Gastroesophageal sphincter (tissue), 4 donors: ENCODE measurements around the gene C22orf15. TPM values are rescaled to one million over a fixed set of nuclear protein-coding genes. Genes with fewer than 3 reads are reported as not detected.
A peak's percentile ranks its signal among the peaks of the same experiment; 100 is the strongest.

Experiments used
- ATAC-seq: fragments of 150-250 bp; one replicate; pipeline ENCODE4 v1.9.1; 2016; ENCODE audit warnings: mild to moderate bottlenecking, moderate library complexity
- H3K27ac ChIP-seq, 4 donors: fragments of 200-600 bp; sonication (generic) in 3 of 4; 1 replicate in 3 of 4; 2 replicates in 1 of 4; pipeline ENCODE4 v1.5.1; 2016 to 2019
- H3K27me3 ChIP-seq: fragments of 200-600 bp; sonication (generic); one replicate; pipeline ENCODE4 v1.5.1; 2019
- H3K36me3 ChIP-seq, 2 donors: fragments of 200-600 bp; sonication (generic); one replicate each; pipeline ENCODE4 v1.5.1; 2019; ENCODE audit warnings: control low read depth in 1 of 2
- H3K4me1 ChIP-seq, 3 donors: fragments of 200-600 bp; sonication (generic); 1 replicate in 2 of 3; 2 replicates in 1 of 3; pipeline ENCODE4 v1.5.1; 2016 to 2019; ENCODE audit warnings: control low read depth in 2 of 3
- H3K4me3 ChIP-seq, 2 donors: fragments of 200-600 bp; sonication (generic); one replicate each; pipeline ENCODE4 v1.5.1; 2019; ENCODE audit warnings: mild to moderate bottlenecking in 1 of 2, moderate library complexity in 1 of 2
- H3K9me3 ChIP-seq, 3 donors: fragments of 200-600 bp; sonication (generic); one replicate each; pipeline ENCODE4 v1.5.1; 2017 to 2019; ENCODE audit warnings: control low read depth in 2 of 3
- EP300 ChIP-seq: sonication (generic); formaldehyde crosslinking; IDR thresholded peaks from one replicate; pipeline ENCODE4 v1.6.1; 2017; ENCODE audit warnings: antibody characterized with exemption, mild to moderate bottlenecking
- POLR2A ChIP-seq, 2 donors: fragments of 450-650 bp; IDR thresholded peaks; one replicate each; pipeline ENCODE4 v1.6.1; 2017; ENCODE audit warnings: antibody characterized with exemption in 2 of 2, mild to moderate bottlenecking in 2 of 2, moderate library complexity in 1 of 2
- POLR2AphosphoS5 ChIP-seq: sonication (generic); formaldehyde crosslinking; IDR thresholded peaks from one replicate; pipeline ENCODE4 v1.6.1; 2017; ENCODE audit warnings: antibody characterized with exemption
- WGBS, 2 donors: methylation state at CpG; one replicate each; pipeline ENCODE4 v1.1.5; 2018; ENCODE audit warnings: low coverage in 1 of 2; 5-methylcytosine and 5-hydroxymethylcytosine counted together
- total RNA-seq, 4 donors: library from RNA; depleted of rRNA; stranded (reverse); fragments of >200 nt; gene quantifications; one replicate each; pipeline ENCODE4 v1.1.0, GENCODE V29; 2016
- TF ChIP-seq, protein P1 (sequence below), 4 experiments: fragments of 200-600 bp in 2 of 4; fragments of 450-650 bp in 2 of 4; sonication (generic) in 1 of 4; IDR thresholded peaks; one replicate each; pipeline ENCODE4 v1.5.1; 2017 to 2019; ENCODE audit warnings: antibody characterized with exemption in 4 of 4, mild to moderate bottlenecking in 2 of 4, moderate library complexity in 2 of 4

The C22orf15 gene
- total RNA-seq, 4 donors from 2014 or later, result 0.54 to 0.81 TPM; not detected in 2

DNA sequence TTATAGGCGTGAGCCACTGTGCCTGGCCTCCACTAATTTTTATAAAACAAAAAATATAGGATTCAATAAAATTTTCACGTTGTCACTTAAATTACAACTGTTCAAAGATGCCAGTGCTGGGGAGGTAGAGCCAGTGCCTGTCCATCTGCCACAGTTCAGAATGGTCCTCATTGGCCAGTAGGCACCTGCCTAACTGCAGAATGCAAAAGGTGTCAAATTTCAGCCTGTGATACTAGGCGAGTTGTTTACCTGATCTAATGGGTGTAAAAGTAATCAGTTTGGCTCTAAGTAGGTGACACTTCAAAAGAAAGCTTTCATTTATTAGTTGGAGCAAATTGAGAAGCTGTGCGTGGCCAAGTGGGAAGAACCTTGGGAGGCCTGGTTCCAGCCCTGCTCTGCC lies 26.3 kb downstream of the C22orf15 start:
- Histone ChIP-seq H3K4me3 (no peak overlapping the region), H3K27me3 (no peaks in the 10 kb centered on the region), H3K4me1 (peaks cover 0 to 64% (median 11%) of the 10 kb centered on the region in 3 donors), H3K36me3 (peaks cover 0 to 29% of the 10 kb centered on the region in 2 donors), H3K27ac (peak overlapping the region in 2 of 4 donors; percentile 1 to 28), H3K9me3 (no peaks in the 10 kb centered on the region)
- ATAC-seq, result no peak
- no peak for TF ChIP-seq POLR2A (IDR thresholded peaks at IDR 0.05)
- no peak for TF ChIP-seq POLR2AphosphoS5
- no peak for TF ChIP-seq EP300
- TF ChIP-seq, protein P1, sequence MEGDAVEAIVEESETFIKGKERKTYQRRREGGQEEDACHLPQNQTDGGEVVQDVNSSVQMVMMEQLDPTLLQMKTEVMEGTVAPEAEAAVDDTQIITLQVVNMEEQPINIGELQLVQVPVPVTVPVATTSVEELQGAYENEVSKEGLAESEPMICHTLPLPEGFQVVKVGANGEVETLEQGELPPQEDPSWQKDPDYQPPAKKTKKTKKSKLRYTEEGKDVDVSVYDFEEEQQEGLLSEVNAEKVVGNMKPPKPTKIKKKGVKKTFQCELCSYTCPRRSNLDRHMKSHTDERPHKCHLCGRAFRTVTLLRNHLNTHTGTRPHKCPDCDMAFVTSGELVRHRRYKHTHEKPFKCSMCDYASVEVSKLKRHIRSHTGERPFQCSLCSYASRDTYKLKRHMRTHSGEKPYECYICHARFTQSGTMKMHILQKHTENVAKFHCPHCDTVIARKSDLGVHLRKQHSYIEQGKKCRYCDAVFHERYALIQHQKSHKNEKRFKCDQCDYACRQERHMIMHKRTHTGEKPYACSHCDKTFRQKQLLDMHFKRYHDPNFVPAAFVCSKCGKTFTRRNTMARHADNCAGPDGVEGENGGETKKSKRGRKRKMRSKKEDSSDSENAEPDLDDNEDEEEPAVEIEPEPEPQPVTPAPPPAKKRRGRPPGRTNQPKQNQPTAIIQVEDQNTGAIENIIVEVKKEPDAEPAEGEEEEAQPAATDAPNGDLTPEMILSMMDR (IDR thresholded peaks at IDR 0.05), result no peak
- WGBS, 2 donors, result 59 to 66% methylated on average over 4 of the region's 4 CpGs

DNA sequence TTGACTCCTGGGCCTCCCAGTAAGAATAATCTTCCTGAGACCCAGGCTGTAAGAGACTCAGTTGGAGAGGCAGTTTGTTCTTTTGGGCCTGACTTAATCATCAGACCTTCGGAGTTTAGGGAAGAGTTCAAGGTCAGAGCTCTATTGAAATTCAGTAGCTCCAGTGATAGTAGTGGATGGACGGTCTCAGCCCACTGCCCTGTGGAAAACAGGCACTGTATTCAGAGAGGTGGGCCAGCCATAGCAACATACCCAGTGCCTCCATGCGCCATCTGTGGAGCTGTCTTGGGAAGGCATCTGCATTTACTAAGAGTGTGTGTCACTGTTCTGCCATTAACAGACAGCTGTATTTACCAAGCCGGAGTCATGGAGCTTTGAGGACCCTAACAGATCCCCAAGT lies 26.8 kb downstream of the C22orf15 start:
- H3K4me1 ChIP-seq, result peaks cover 0 to 64% (median 11%) of the 10 kb centered on the region in 3 donors
- no peak overlapping the region for H3K4me3 ChIP-seq
- ATAC-seq, result no peak
- H3K36me3 ChIP-seq, result peaks cover 0 to 34% of the 10 kb centered on the region in 2 donors
- WGBS, 2 donors, result 82 to 90% methylated on average over 3 of the region's 4 CpGs
- TF ChIP-seq EP300 (no peak), POLR2A (IDR thresholded peaks at IDR 0.05) (no peak), POLR2AphosphoS5 (no peak)
- TF ChIP-seq, protein P1 (IDR thresholded peaks at IDR 0.05), result no peak
- no peaks in the 10 kb centered on the region for H3K27me3 ChIP-seq
- H3K27ac ChIP-seq, result peak overlapping the region in 2 of 4 donors; percentile 1 to 28
- H3K9me3 ChIP-seq, result no peaks in the 10 kb centered on the region

DNA sequence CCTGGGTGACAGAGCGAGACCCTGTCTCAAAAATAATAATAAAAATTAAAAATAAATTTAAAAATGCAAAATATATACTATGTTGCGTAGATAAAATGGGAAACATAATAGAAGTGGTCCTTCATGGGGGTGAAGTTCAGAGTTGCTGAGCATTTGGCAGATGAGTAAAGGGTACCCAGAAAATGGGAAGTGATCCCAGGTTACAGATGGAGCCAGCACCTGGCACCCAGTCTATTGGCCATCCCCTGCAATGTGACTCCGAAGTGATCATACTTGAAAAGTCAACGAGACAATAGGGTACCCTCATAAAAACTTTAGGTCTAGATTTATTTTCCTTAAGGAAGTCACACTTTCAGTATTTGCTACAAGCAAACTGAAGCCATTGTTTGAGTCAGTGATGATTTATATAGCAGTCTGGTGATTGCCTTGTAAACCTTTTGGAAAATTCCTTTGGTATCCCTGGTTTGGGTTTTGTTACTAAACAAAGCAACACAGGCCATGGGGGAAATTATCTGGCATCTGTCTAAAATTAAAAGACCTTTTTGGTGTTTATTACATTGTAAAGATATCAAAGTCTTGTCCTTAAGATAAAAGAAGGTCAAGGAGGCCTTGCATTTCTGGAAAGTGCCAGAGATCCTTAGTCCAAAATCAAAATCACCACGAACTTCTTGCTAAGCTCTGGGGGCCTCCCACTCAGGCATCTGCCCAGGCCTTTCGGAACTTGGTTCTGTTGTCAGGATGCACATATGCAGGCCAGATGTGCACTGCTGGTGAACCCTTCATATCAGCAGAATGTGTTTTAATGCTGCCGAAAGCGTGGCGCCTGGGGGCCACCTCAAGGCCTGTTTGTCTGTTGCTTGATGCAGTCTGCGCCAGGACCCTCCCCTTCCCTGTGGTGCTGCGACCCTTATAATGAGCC lies 28.3 kb downstream of the C22orf15 start:
- H3K4me1 ChIP-seq, result peaks cover 0 to 55% (median 10%) of the 10 kb centered on the region in 3 donors
- TF ChIP-seq, protein P1 (IDR thresholded peaks at IDR 0.05), result no peak
- no peak for TF ChIP-seq EP300
- TF ChIP-seq POLR2AphosphoS5, result no peak
- no peak for TF ChIP-seq POLR2A (IDR thresholded peaks at IDR 0.05)
- H3K36me3 ChIP-seq, result peaks cover 0 to 48% of the 10 kb centered on the region in 2 donors
- H3K4me3 ChIP-seq, result no peak overlapping the region
- WGBS, 2 donors, result 42 to 44% methylated on average over 6 to 9 of the region's 11 CpGs
- ATAC-seq, result no peak
- no peaks in the 10 kb centered on the region for H3K27me3 ChIP-seq
- H3K27ac ChIP-seq, result peak overlapping the region in 3 of 4 donors; percentile 20 to 41 (median 32)
- H3K9me3 ChIP-seq, result no peaks in the 10 kb centered on the region

DNA sequence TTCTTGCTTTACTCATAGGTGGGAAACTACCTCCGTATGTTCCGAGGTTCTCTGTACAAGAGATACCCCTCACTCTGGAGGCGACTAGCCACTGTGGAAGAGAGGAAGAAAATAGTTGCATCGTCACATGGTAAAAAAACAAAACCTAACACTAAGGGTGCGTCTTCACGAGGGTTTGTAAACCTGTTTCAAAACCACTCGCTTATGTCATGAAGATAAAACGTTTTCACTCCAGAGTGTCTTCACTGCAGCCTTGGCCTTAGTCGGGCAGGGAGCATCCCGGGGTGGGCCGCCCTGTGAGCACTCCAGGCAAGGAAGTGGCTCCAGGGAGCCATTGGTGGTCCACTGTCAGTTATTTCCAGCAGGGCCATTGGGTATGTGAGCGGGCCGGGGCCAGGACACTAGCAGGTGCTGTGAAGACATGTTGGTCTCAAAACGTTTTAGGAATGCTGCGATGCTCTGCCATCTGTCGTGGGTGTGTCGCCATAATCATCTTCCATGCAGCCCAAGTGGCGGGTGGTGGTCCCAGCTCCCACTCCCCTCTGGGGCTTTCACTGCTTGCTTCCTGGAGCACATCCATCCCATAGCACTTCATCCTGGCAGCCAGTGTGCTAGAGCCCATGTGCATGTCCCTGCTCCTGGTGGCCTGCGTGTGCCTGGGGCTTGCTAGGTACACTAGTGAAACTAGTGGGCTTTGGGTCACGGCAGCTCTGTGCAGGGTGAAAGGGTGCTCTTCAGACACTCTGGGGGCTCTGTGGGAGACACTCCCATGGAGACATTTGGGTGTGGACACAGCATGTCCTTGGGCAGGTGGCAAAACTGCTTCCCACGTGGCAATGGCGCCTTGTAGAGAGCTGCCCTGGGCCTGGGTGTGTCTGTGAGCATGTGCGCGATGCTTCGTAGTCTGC lies 29.2 kb downstream of the C22orf15 start:
- ATAC-seq, result no peak
- 70 to 74% methylated on average over 7 to 11 of the region's 25 CpGs for WGBS, 2 donors
- Histone ChIP-seq H3K4me1 (peaks cover 0 to 48% (median 5%) of the 10 kb centered on the region in 3 donors), H3K9me3 (no peaks in the 10 kb centered on the region), H3K27ac (peak overlapping the region in 3 of 4 donors; percentile 20 to 41 (median 32)), H3K4me3 (no peak overlapping the region), H3K36me3 (peaks cover 0 to 56% of the 10 kb centered on the region in 2 donors), H3K27me3 (no peaks in the 10 kb centered on the region)
- TF ChIP-seq, protein P1 (IDR thresholded peaks at IDR 0.05), result no peak
- no peak for TF ChIP-seq EP300
- no peak for TF ChIP-seq POLR2AphosphoS5
- no peak for TF ChIP-seq POLR2A (IDR thresholded peaks at IDR 0.05)
